Astrocyte (in vitro differentiated cells and primary cell): ENCODE results near the gene SREBF2.

Source experiments
- CTCF ChIP-seq: IDR thresholded peaks from 2 replicates; pipeline ENCODE4 v1.5.1; 2011; ENCODE audit warnings: low read depth, mild to moderate bottlenecking, inconsistent platforms, low read length, moderate library complexity; ENCODE audit not compliant: insufficient read depth
- EZH2 ChIP-seq: IDR thresholded peaks from 2 replicates; pipeline ENCODE4 v1.6.1; 2012; ENCODE audit warnings: mild to moderate bottlenecking, low read length, inconsistent platforms; ENCODE audit not compliant: insufficient read depth

DNA sequence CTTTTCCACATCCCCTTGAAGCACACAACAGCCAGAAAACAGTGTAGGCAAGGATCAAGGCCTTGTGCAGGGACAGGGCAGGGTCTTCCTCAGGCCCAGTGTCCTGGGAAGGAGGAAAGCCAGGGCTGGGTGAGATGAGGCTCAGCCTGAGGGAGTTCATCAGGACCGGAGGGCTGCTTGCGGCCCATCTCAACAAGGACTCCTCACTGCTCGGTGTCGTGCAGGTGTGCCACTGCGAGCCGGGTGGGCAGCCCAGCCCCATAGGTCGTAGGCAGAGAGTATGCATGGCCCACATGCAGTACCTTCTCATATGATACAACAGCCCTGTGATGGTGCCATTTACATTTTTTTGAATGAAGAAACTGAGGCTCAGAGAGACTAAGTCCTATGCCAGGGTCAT is 69.1 kb downstream of the SREBF2 start:
- TF ChIP-seq CTCF (no peak), EZH2 (no peak)
